HCT116 (cell line): ENCODE measurements around the gene CPT2. TPM values are rescaled to one million over a fixed set of nuclear protein-coding genes. Genes with fewer than 3 reads are reported as not detected.

ENCODE experiments used
- ATAC-seq: fragments of 200-7000 bp; cut with Tn5 transposase; 2 replicates; pipeline ENCODE4 v1.9.1; 2020; ENCODE audit warnings: mild to moderate bottlenecking, moderate library complexity
- BruUV-seq: library from RNA; stranded (reverse); fragments of 400-500 nt; replicated peaks from 2 replicates; lab custom pipeline; 2021; lab: Mats Ljungman, UMichigan
- CTCF ChIA-PET: fragments of 300-600 bp; sonication (Branson Sonifier 250); formaldehyde crosslinking; loops from one replicate; lab custom pipeline; 2021; ENCODE audit warnings: antibody characterized with exemption; lab: Charles Lee
- POLR2A ChIA-PET: fragments of 300-600, 350-600 bp; sonication (Branson Sonifier 250); formaldehyde crosslinking; loops from one replicate; lab custom pipeline; 2021; ENCODE audit warnings: antibody characterized with exemption; lab: Charles Lee
- RAD21 ChIA-PET, 2 experiments: fragments of 300-600 bp; sonication (Branson Sonifier 250); formaldehyde crosslinking; loops; one replicate each; lab custom pipeline; 2023; ENCODE audit warnings: low total read pairs in 2 of 2; ENCODE audit not compliant: uncharacterized antibody in 2 of 2, unreplicated experiment in 2 of 2, low non-redundant PET in 1 of 2; lab: Charles Lee
- DNase-seq: peaks from one replicate; pipeline ENCODE4 v3.0.0-alpha.2; 2010; ENCODE audit warnings: low read depth, low spot score
- H2AFZ ChIP-seq: fragments of 200-600 bp; shearing (Covaris generic), sonication (generic); 2 replicates; pipeline ENCODE4 v1.6.1; 2017; ENCODE audit warnings: low read depth, mixed run types, mixed read lengths, antibody characterized with exemption, low read length; ENCODE audit not compliant: poor library complexity, severe bottlenecking
- H3K27ac ChIP-seq: 2 replicates; pipeline ENCODE4 v1.5.1; 2012; ENCODE audit warnings: low read depth, low read length
- H3K27me3 ChIP-seq: fragments of 200-600 bp; sonication (generic); 2 replicates; pipeline ENCODE4 v1.6.1; 2016; ENCODE audit warnings: mixed run types, low read length, mixed read lengths; ENCODE audit not compliant: insufficient read depth
- H3K36me3 ChIP-seq, 2 experiments: fragments of 200-500 bp in 1 of 2; fragments of 200-600 bp in 1 of 2; sonication (Bioruptor generic) in 1 of 2; sonication (generic) in 1 of 2; 2 replicates each; pipeline versions ENCODE4 v1.5.1 to v1.6.1; 2014 to 2016; ENCODE audit warnings: low read length in 2 of 2, inconsistent platforms in 1 of 2, mixed read lengths in 1 of 2, mixed run types in 1 of 2; ENCODE audit not compliant: insufficient read depth in 2 of 2, control insufficient read depth in 1 of 2
- H3K4me1 ChIP-seq, 2 experiments: fragments of 200-600 bp in 1 of 2; sonication (generic) in 1 of 2; 2 replicates each; pipeline versions ENCODE4 v1.5.1 to v1.6.1; 2012 to 2017; ENCODE audit warnings: low read length in 2 of 2, inconsistent platforms in 1 of 2, mild to moderate bottlenecking in 1 of 2, mixed read lengths in 1 of 2, mixed run types in 1 of 2, moderate library complexity in 1 of 2; ENCODE audit not compliant: insufficient read depth in 2 of 2, control insufficient read depth in 1 of 2
- H3K4me2 ChIP-seq: fragments of 200-600 bp; sonication (generic); 2 replicates; pipeline ENCODE4 v1.6.1; 2017; ENCODE audit warnings: mixed run types, low read length, mixed read lengths
- H3K4me3 ChIP-seq, 2 experiments: fragments of 200-600 bp in 1 of 2; sonication (generic) in 1 of 2; replicated peaks in 1 of 2; 2 replicates each; pipeline ENCODE4 v1.5.1; 2011 to 2016; ENCODE audit warnings: low read length in 2 of 2, control low read depth in 1 of 2, low read depth in 1 of 2, mild to moderate bottlenecking in 1 of 2, mixed read lengths in 1 of 2, mixed run types in 1 of 2
- H3K79me2 ChIP-seq: fragments of 200-600 bp; sonication (generic); 2 replicates; pipeline ENCODE4 v1.6.1; 2017; ENCODE audit warnings: mild to moderate bottlenecking, mixed run types, low read length, moderate library complexity, mixed read lengths; ENCODE audit not compliant: insufficient read depth
- H3K9ac ChIP-seq: fragments of 200-600 bp; sonication (generic); 2 replicates; pipeline ENCODE4 v1.6.1; 2016; ENCODE audit warnings: low read length, mixed read lengths
- H3K9me2 ChIP-seq: fragments of 200-600 bp; sonication (generic), shearing (Covaris generic); 2 replicates; pipeline ENCODE4 v1.6.1; 2017; ENCODE audit warnings: mixed run types, mild to moderate bottlenecking, moderate library complexity; ENCODE audit not compliant: insufficient read depth
- H3K9me3 ChIP-seq, 2 experiments: fragments of 200-500 bp in 1 of 2; fragments of 200-600 bp in 1 of 2; sonication (Bioruptor generic) in 1 of 2; sonication (generic) in 1 of 2; 2 replicates each; pipeline ENCODE4 v1.6.1; 2014 to 2017; ENCODE audit warnings: low read length in 2 of 2, mixed read lengths in 2 of 2, inconsistent platforms in 1 of 2, low read depth in 1 of 2, mild to moderate bottlenecking in 1 of 2, mixed run types in 1 of 2, moderate library complexity in 1 of 2; ENCODE audit not compliant: control insufficient read depth in 1 of 2, insufficient read depth in 1 of 2
- H4K20me1 ChIP-seq: fragments of 200-600 bp; sonication (generic), shearing (Covaris generic); 2 replicates; pipeline ENCODE4 v1.6.1; 2017; ENCODE audit warnings: mixed run types, mild to moderate bottlenecking, moderate library complexity; ENCODE audit not compliant: insufficient read depth
- CBX3 ChIP-seq: IDR thresholded peaks from 2 replicates; pipeline ENCODE4 v1.6.1; 2012; ENCODE audit warnings: low read depth
- EGR1 ChIP-seq: IDR thresholded peaks from 2 replicates; pipeline ENCODE4 v1.6.1; 2012; ENCODE audit warnings: low read depth
- EZH2 ChIP-seq: fragments of 200-600 bp; sonication (generic); IDR thresholded peaks from 2 replicates; pipeline ENCODE4 v1.6.1; 2017; ENCODE audit warnings: antibody characterized with exemption, mixed run types
- JUND ChIP-seq: IDR thresholded peaks from 2 replicates; pipeline ENCODE4 v1.6.1; 2012
- POLR2AphosphoS5 ChIP-seq: IDR thresholded peaks from 2 replicates; pipeline ENCODE4 v1.6.1; 2011; ENCODE audit warnings: mild to moderate bottlenecking, low read depth, low read length, moderate library complexity
- SRF ChIP-seq: IDR thresholded peaks from 2 replicates; pipeline ENCODE4 v1.6.1; 2012; ENCODE audit warnings: low read depth
- intact Hi-C: fragments of 100-400 bp; cut with micrococcal nuclease; formaldehyde crosslinking; loops from 2 replicates; pipeline ENCODE4 v1.10.0; 2022
- total RNA-seq: library from RNA; stranded (reverse); gene quantifications from one replicate; pipeline ENCODE4 v1.2.1, GENCODE V29; 2021; ENCODE audit not compliant: unreplicated experiment

The CPT2 gene
- total RNA-seq, 1 experiment from 2014 or later = 18.1 TPM

DNA sequence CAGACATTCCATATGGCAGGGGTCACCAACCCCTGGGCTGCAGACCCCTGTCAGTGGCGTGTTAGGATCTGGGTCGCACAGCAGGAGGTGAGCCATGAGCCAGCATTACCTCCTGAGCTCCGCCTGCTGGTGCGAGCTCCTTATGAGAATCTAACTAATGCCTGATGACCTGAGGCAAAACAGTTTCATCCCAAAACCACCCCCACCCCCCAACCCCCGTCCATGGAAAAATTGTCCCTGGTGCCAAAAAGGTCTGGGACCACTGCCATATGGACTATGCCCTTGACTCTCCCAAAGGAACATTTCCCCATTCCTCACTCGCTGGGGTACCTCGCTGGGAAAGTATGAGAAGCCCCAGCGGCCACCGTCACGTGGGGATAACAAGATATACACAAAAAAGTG, 6.4 kb upstream of the CPT2 start:
- Histone ChIP-seq H4K20me1 (no peaks in the 10 kb centered on the region), H3K4me1 (peaks cover 0 to 4% of the 10 kb centered on the region in 2 experiments; a peak in 1 of 4 replicates), H3K79me2 (no peaks in the 10 kb centered on the region), H3K27ac (no peak overlapping the region), H3K9me2 (no peaks in the 10 kb centered on the region), H3K27me3 (no peaks in the 10 kb centered on the region), H3K4me3 (no peak overlapping the region), H3K4me2 (no peak overlapping the region), H3K36me3 (no peaks in the 10 kb centered on the region), H2AFZ (no peak overlapping the region), H3K9ac (no peak overlapping the region), H3K9me3 (no peaks in the 10 kb centered on the region)
- BruUV-seq = no TSS peak
- TF ChIP-seq EZH2 (no peak), JUND (no peak)
- no peak for ATAC-seq
- POLR2A ChIA-PET = no interaction called here
- CTCF ChIA-PET = no interaction called here
- intact Hi-C loops = no loop called here
- RAD21 ChIA-PET = interaction anchor here in 1 of 2 experiments (0.6 kb wide), 1 partner anchor 26 kb away, joined by 5 read pairs; no protein-coding TSS in a partner anchor
- no peak for DNase-seq

DNA sequence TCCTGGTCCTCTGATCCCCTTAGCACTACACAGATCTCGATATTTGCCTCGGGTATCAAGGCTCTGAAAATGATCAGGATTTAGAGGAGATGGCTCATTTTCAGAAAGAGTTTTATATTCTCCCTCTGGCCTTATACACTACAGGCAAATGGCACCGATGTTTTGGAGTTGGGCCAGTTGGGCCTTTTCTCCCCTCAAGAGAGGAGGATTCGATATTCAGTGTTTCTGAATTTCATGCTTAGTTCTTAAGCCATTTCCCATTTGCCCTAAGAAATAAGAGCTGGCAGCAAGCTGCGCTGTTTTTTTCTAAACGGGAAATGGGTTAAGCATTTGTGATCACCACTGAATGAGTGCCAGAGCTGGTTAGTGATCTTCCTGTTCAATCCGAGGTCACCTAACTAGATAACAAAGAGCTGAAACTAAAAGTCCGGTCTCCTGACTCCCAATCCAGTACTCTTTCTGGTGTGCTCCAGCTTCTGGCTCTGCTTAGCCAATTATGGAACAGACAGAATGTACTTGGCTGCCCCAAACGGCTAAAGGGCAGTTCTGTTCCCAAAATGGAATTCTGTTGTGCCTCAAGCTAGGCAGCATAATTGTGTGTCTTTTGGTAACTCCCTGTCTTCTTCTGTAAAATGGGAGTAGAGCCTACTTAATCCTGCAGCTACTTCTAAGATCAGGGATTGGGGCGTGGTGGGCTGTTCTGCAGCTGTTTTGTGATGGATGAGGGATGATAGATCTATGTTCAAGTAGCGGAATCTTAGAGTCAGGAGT, 1.2 kb upstream of the CPT2 start:
- H3K27me3 ChIP-seq = no peaks in the 10 kb centered on the region
- H2AFZ ChIP-seq = peak overlapping the region; percentile 83
- no peak for DNase-seq
- H3K4me2 ChIP-seq = no peak overlapping the region
- H3K79me2 ChIP-seq = peaks cover 18% of the 10 kb centered on the region
- ChIA-PET CTCF (interaction anchor here (4.7 kb wide), 1 partner anchor 12 kb away, joined by 15 read pairs; no protein-coding TSS in a partner anchor), RAD21 (no interaction called here), POLR2A (no interaction called here)
- H4K20me1 ChIP-seq = no peaks in the 10 kb centered on the region
- no peaks in the 10 kb centered on the region for H3K36me3 ChIP-seq
- TF ChIP-seq EZH2 (no peak), CBX3 (no peak), EGR1 (no peak), POLR2AphosphoS5 (no peak), SRF (no peak)
- H3K9me3 ChIP-seq = no peaks in the 10 kb centered on the region
- intact Hi-C loops = no loop called here
- no peaks in the 10 kb centered on the region for H3K9me2 ChIP-seq
- peaks cover 10 to 24% of the 10 kb centered on the region in 2 experiments for H3K4me1 ChIP-seq
- H3K9ac ChIP-seq = no peak overlapping the region
- H3K4me3 ChIP-seq = no peak overlapping the region
- BruUV-seq = no TSS peak
- H3K27ac ChIP-seq = no peak overlapping the region
- no peak for ATAC-seq
